ENCODE data around the gene HSD17B1. TPM values are rescaled to one million over a fixed set of nuclear protein-coding genes. Genes with fewer than 3 reads are reported as not detected.

Gene HSD17B1
- total RNA-seq, 1 donor from 2014 or later: 1.8 TPM

DNA sequence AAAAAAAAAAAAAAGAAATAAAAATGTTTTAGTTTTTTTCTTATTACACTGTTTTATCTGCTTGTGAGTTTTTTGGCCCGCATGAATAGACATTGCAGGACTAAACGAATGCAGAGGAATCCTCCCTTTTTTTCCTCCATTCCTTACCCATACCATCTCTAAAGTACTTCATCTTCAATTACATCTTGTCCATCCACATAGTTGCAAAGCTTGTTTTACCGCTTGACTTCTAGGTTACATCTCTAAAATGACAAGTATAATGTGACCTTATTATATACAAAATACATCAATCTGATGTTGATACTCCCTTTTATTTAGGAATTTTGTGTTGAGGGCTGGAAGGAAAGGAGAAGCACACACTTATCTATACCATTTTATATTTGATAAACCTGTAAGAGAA is 43.7 kb downstream of the HSD17B1 start:
- Histone ChIP-seq H3K36me3 (ENCODE audit: control insufficient read depth, insufficient read depth, low read length) (no peaks in the 10 kb centered on the region), H3K27me3 (ENCODE audit: control insufficient read depth, insufficient read depth, low read length) (no peaks in the 10 kb centered on the region), H3K4me3 (ENCODE audit: low read depth, low read length) (no peak overlapping the region)
- TF ChIP-seq CTCF (IDR thresholded peaks at IDR 0.05; ENCODE audit: insufficient read depth, low read length, poor library complexity, severe bottlenecking): no peak
- DNase-seq (ENCODE audit: low read depth): no peak

DNA sequence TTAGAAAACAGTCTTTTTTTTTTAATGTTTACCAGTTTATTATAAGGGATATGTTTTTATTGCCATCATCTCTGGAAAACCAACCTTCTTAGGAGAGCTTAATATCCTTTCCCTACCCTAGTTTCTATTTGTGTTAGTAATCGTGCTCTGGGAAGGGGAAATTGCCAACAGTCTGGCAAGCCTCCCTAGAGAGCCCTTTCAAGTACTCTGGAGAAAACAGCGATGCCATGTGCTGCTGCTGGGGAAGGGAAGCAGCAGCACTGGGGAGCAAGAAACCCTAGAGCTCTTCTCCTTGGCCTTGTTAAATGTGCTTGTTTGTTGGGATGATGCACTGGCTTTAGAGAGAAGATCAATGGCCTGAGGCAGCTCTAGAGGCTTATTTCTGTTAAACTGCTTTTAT is 46.2 kb downstream of the HSD17B1 start:
- Histone ChIP-seq H3K4me3 (ENCODE audit: low read depth, low read length) (no peak overlapping the region), H3K36me3 (ENCODE audit: control insufficient read depth, insufficient read depth, low read length) (no peaks in the 10 kb centered on the region), H3K27me3 (ENCODE audit: control insufficient read depth, insufficient read depth, low read length) (no peaks in the 10 kb centered on the region)
- TF ChIP-seq CTCF (IDR thresholded peaks at IDR 0.05; ENCODE audit: insufficient read depth, low read length, poor library complexity, severe bottlenecking): no peak
- DNase-seq (ENCODE audit: low read depth): no peak

DNA sequence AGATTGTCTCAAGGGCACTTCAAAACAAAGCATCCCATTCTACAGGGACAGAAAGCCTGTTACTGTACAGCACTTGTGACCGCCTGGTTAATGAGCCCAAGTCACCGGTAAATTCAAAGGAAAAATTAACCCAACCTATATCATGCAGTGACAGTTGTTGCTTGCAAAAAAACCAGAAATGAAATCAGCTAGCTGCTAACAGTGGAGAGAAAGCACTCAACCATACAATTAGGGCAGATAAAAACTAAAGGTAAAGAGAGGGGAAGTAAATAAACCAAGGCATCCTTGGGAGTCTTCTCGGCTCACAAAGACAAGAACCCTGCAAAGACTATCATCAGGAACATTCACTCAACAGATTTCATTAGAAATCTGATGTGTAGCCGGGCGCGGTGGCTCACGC is 50.6 kb downstream of the HSD17B1 start:
- no peak for TF ChIP-seq CTCF (IDR thresholded peaks at IDR 0.05; ENCODE audit: insufficient read depth, low read length, poor library complexity, severe bottlenecking)

More for the DNA sequence above, 50.6 kb downstream of the HSD17B1 start:
- Histone ChIP-seq H3K27me3 (ENCODE audit: control insufficient read depth, insufficient read depth, low read length) (no peaks in the 10 kb centered on the region), H3K36me3 (ENCODE audit: control insufficient read depth, insufficient read depth, low read length) (no peaks in the 10 kb centered on the region), H3K4me3 (ENCODE audit: low read depth, low read length) (no peak overlapping the region)
- no peak for DNase-seq (ENCODE audit: low read depth)

Other genes with a start within 250 kb of the HSD17B1 start
- gene STAT3, start 164.5 kb upstream of the HSD17B1 start, total RNA-seq: 74.9 and 80.8 TPM in 2 replicates
- 58.5 and 70.2 TPM in 2 replicates for gene CAVIN1, start 129.7 kb upstream of the HSD17B1 start, total RNA-seq
- gene ATP6V0A1, start 94.0 kb upstream of the HSD17B1 start, total RNA-seq: 43.9 and 46.4 TPM in 2 replicates
- gene NAGLU, start 16.7 kb upstream of the HSD17B1 start, total RNA-seq: 46.2 and 49.2 TPM in 2 replicates
- gene COASY, start 9.2 kb downstream of the HSD17B1 start, total RNA-seq: 26.8 and 34.3 TPM in 2 replicates
- gene MLX, start 14.2 kb downstream of the HSD17B1 start, total RNA-seq: 33.9 and 35.9 TPM in 2 replicates
- 3.9 and 7.9 TPM in 2 replicates for gene PSMC3IP, start 24.8 kb downstream of the HSD17B1 start, total RNA-seq
- 64.9 and 68.2 TPM in 2 replicates for gene RETREG3, start 56.5 kb downstream of the HSD17B1 start, total RNA-seq
- 37.6 and 56.1 TPM in 2 replicates for gene TUBG1, start 56.8 kb downstream of the HSD17B1 start, total RNA-seq
- gene TUBG2, start 106.4 kb downstream of the HSD17B1 start, total RNA-seq: 11.3 and 15.0 TPM in 2 replicates
- 10.2 and 11.2 TPM in 2 replicates for gene PLEKHH3, start 124.1 kb downstream of the HSD17B1 start, total RNA-seq
- gene CCR10, start 128.9 kb downstream of the HSD17B1 start, total RNA-seq: 3.1 and 8.9 TPM in 2 replicates
- 5.8 and 7.0 TPM in 2 replicates for gene CNTNAP1, start 129.6 kb downstream of the HSD17B1 start, total RNA-seq
- 14.7 and 22.5 TPM in 2 replicates for gene EZH1, start 192.1 kb downstream of the HSD17B1 start, total RNA-seq
- 1.3 and 5.3 TPM in 2 replicates for gene RAMP2, start 208.3 kb downstream of the HSD17B1 start, total RNA-seq
- gene VPS25, start 220.5 kb downstream of the HSD17B1 start, total RNA-seq: 131 and 144 TPM in 2 replicates
- 0.67 and 0.96 TPM in 2 replicates for gene WNK4, start 227.7 kb downstream of the HSD17B1 start, total RNA-seq
- gene COA3, start 245.8 kb downstream of the HSD17B1 start, total RNA-seq: 48.3 and 49.4 TPM in 2 replicates
- 0.21 TPM in 1 of 2 replicates, not detected in the other for gene CNTD1, start 245.9 kb downstream of the HSD17B1 start, total RNA-seq